Inferior parietal cortex (tissue), 1 donor: ENCODE measurements around the gene BTN3A1.
A peak's percentile ranks its signal among the peaks of the same experiment; 100 is the strongest.
"Not testable (repeated sequence)": the region's sequence is repeated elsewhere in the genome, so short reads cannot be mapped to it uniquely, and the experiment has no call there.

Experiments
- DNase-seq: peaks from one replicate; pipeline ENCODE4 v3.0.0-alpha.2; 2016; ENCODE audit errors: extremely low spot score

The BTN3A1 gene

DNA sequence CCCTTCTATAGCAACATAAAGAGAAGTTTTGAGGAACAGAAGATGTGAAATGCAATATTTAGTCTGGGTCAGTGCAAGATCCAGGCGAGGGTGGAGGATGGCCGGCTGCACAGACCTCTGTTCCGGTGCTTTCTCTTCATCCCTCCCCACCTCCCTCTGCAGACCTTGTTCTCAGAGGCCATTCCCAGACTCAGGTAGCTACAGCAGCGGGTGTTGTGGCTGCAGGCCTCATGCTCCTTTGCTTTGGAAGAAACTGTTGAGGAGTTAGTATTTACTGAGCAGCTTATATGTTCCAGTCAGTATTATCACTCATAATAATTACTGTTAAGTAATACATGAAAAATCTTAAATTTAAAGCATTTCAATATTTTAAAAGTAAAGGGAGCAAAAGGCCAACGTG, 39.9 kb downstream of the BTN3A1 start:
- no peak for DNase-seq

DNA sequence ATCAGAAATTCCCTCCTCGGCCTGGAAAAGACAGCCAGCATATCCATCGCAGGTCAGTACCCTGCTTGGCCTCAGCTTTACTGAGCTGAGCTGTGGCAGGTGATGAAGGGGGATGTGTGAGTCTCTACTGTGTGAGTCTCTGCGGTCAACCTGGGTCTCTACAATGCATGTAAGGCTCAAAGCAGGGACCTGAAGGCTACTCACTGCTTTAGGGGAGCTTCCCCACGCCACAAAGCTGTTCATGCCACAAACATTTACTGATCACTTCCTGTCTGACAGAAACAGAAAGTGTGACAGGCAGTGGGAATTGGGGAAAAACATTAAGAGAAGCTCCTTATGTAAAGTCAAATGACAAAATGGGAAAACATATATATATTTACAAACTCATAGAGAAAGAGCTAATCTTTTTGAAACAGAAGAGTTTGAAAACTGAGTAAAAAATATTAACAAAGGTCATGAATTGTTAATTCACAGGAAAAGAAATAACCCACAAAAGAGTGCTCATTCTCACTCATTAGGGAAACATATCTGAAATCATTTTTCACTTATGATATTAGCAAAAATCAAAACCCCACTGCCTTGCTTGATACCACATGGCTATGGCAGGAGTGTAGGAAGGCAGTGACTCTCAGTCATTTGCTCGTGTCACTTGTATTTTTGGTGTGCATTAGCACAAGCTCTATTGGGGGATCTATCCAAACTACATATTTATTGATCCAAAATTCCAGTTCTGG, 44.0 kb downstream of the BTN3A1 start:
- DNase-seq: no peak

DNA sequence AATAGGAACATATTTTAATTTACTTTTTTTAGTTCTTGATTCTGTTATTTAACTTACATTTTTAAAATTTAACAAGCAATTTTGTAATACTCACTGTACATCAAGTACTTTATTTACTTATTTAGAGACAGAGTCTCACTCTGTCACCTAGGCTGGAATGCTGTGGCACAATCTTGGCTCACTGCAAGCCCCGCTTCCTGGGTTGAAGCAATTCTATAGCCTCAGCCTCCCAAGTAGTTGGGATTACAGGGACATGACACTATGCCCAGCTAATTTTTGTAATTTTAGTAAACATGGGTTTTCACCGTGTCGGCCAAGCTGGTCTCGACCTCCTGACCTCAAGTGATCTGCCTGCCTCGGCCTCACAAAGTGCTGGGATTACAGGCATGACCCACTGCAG, 45.2 kb downstream of the BTN3A1 start:
- no peak for DNase-seq

DNA sequence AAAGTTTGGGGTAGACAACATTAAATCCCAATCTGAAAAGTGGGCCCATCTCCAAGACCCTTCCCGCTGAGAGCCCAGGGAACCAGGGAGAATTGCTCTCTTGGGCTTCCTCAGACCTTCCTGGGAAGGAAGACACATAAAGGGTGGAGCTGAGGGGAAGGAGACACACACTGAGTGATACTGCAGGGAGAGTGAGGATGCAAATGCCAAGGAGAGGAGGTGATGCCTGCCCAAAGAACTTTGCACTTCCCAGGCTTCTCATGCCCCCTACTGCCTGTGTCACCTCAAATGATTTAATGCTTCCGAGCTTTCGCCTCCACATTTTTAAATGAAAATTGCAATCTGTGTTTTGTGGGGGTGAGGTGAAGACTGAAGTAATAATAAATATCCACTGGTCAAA, 48.2 kb downstream of the BTN3A1 start:
- no peak for DNase-seq

DNA sequence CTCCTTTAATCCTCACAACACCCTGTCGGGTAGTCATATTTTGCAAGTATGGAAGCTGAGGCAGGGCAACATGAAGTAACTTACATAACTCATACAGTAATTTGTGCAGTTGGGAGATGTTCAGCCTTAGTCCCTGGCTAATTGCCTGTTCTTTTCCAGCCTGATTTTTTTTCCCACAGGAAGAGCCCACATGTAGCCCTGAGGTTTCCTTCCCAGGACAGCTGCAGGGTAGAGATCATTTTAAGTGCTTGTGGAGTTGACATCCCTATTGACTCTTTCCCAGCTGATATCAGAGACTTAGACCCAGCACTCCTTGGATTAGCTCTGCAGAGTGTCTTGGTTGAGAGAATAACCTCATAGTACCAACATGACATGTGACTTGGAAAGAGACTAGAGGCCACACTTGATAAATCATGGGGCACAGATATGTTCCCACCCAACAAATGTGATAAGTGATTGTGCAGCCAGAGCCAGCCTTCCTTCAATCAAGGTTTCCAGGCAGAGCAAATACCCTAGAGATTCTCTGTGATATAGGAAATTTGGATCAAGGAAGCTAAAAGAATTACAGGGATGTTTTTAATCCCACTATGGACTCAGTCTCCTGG, 50.7 kb downstream of the BTN3A1 start:
- DNase-seq: no peak

DNA sequence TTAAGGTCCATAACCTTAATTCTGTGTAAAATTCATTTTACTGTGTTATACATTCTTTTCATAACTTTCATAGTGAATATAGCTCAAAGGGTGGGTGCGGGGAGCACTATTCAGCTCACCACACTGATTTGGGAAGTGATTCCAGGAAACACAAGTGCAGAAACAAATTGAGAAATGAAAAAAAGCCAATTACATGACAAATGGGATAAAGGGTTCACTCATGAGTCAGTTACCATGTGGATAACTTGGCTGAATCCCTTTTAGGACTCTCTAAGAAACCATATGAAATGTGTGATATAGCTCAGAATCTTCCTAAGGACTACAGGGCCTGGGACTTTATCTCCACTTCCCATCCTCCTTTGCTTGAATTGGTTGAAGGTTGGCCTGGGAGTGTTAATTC, 52.6 kb downstream of the BTN3A1 start:
- no peak for DNase-seq

DNA sequence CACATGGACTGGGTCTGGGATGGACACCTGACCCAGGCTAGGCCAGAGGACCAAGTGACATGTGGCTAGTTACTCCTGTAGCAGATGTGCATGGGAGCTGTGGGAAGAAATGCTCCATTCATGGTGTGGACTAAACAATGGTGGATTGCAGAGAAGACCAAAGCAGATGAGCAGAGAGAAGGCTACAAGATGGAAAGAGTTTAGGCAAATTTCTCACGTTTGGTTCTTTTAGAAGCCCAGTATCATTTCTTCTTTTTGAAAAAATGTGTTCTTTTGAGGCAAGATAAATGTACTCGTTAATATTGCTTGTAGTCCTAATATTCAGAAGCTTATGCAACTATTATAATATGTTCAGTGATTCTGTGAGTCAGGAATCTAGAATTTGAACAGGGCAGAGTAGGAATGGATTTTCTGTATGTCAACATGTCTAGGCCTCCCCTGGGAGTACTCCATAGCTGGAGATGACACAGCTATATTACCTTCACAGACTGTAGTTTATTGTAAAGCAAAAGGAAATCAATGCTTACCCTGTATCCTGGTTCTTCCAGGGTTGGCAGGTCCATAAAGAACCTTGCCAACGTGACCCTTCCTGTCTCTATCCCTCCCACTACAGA, 53.4 kb downstream of the BTN3A1 start:
- DNase-seq: no peak

DNA sequence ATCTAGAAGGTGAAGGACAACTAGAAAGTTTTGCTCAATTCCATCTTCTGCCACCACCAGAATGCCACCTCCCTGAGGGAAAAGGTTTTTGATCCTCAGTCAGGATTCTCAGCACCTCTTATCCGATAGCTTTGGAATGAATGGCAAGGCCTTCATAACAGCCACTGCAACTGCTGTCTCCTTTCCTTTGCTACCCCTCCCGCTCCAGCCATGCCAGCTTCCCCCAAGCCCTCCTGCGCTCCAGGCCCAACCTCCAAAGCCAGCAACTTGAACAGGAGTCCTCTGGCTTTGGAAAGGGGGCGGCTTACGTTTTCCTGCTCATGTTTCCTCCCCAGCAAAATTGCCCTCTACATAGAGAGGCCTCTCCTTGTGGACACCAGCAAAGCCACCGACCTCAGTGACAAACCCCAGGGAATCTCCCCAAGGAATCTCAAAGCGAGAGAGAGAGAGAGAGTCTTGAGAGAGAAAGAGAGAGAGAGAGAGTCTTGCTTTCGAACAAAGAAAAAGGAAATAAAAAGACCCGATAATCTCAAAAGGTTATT, 55.3 kb downstream of the BTN3A1 start:
- no peak for DNase-seq

DNA sequence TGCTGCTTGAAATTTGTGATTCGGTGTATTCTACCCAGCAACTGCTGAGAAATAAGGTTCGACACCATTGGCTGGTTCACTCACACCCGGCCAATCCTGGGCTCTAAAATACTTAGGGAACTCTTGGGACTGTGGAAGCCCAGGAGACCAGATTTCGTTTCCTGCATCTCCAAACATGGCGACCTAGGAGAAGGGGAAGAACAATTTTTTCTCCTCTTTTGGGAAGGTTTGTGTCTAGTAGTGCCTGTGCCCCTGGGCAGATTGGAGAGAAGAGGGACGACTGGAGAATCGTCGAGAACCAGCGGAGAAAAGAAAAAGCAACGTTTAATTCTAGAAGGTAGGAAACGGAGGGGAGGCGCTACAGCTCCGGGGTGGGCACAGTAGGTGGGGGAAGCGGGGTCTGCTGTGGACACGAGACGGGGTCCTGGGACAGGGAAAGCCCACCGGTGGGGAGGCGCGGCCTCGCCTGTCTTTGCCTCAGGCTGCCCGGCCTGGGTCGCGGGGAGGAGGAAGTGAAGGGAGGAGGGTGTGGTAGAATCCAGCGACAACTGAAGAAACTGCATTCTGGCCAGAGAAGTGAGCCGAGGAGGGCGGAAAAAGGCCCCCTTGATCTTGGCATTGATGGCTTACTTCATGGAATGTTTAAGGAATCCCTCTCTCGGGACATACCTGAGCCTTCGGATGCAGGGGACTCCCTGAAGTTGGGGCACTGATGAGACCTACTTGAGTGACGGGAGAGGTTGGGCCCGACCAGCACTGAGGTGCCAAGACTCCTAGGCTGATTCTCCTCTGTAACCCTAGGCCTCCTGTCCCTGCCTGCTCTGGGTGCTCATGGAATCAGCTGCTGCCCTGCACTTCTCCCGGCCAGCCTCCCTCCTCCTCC, 56.0 kb downstream of the BTN3A1 start, which contains the start of gene BTN2A1:
Gene BTN2A1, plus strand, starts transcription at position 150 of the 883 bp plus-strand sequence. Its CDS starts 682 bp downstream, at position 832.
- peak; percentile 95 for DNase-seq

DNA sequence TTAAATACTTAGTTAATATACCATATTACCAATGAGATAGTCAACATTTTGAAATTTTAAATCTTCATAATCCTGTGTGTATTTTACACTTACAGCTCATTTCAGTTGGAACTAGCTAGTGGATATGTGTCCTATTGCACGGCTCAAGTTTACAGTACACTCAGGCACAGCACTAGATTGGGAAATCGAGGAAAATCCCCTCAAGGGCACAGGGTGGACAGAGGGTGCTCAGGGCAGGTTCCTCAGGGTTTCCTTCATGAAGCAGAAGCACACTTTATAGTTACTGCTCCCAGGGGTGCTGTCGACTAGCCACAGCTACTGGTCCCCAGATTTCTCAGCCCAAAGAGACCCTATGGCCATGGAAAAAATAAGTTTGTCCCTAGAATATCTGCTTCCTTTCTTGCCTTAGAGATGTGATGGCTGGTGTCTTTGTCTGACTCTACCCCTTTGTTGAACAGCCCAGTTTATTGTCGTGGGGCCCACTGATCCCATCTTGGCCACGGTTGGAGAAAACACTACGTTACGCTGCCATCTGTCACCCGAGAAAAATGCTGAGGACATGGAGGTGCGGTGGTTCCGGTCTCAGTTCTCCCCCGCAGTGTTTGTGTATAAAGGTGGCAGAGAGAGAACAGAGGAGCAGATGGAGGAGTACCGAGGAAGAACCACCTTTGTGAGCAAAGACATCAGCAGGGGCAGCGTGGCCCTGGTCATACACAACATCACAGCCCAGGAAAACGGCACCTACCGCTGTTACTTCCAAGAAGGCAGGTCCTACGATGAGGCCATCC, 57.1 kb downstream of the BTN3A1 start:
- DNase-seq: no peak

DNA sequence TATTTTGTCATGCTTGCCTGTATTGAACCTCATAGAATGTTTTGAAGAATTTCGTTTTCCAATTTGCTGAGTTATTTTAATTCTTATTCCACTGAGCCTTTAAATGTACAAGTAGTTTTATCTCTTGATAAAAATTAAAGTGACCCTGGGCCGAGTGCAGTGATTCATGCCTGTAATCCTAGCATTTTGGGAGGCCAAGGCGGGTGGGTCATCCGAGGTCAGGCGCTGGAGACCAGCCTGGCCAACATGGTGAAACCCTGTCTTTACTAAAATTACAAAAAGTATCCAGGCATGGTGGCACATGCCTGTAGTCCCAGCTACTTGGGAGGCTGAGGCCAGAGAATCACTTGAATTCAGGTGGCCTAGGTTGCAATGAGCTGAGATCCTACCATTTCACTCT, 59.3 kb downstream of the BTN3A1 start:
- DNase-seq: not testable (repeated sequence)

DNA sequence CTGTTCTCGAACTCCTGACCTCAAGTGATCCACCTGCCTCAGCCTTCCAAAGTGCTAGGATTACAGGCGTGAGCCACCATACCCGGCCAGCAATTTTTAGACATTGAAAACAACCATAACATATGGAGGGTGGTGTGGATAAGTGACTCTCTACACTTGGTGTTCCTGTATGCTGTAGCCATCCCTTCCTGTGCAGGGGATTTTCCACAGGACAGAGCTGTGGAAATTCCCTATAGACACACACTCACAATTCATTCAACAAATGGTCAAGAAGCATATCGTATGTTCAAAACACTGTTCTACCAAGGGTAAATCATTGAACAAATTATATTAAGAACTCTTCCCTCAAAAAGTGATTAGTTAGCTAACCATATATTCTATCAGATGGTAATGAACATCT, 61.9 kb downstream of the BTN3A1 start:
- no peak for DNase-seq

DNA sequence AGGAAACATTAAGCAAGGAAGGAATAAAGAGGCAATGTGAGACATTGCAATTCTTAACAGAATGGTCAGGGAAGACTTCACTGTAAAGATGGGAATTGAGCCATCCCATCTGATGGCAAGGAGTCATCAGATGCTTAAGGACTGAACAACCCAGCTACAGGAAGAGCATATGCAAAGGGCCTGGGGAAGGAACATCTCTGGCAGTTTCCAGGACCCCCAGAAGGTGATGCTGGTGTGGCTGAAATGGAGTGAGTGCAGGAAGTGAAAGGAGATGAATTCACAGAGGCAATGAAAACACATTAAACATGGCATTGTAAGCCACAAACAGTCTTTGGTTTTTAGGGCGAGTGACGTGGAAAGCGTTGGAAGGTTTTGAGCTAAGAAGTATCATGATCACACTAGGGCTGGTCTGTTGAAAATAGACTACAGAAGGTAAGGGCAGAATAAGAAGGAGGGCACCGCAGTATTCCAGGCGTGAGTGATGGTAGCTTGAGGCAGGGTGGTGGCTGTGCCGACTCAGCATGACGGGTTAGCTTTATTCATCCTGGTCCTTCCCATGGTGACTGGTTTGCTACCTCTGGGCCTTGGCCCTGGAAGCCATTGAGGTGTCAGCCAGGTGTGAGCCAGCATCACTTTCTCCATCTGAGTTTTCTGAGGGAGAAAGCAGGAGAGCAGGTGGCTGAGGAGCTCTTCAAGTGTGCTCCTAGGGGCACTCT, 62.5 kb downstream of the BTN3A1 start:
- DNase-seq: no peak
